HG03045 (cell line): ENCODE measurements around the gene C2orf80.
"Not testable (repeated sequence)": the region's sequence is repeated elsewhere in the genome, so short reads cannot be mapped to it uniquely, and the experiment has no call there.

Experiments used
- ATAC-seq: cut with Tn5 transposase; IDR thresholded peaks from one replicate; pipeline ENCODE4 v1.9.1; 2021; ENCODE audit warnings: mild to moderate bottlenecking, moderate library complexity; ENCODE audit not compliant: unreplicated experiment

The C2orf80 gene

DNA sequence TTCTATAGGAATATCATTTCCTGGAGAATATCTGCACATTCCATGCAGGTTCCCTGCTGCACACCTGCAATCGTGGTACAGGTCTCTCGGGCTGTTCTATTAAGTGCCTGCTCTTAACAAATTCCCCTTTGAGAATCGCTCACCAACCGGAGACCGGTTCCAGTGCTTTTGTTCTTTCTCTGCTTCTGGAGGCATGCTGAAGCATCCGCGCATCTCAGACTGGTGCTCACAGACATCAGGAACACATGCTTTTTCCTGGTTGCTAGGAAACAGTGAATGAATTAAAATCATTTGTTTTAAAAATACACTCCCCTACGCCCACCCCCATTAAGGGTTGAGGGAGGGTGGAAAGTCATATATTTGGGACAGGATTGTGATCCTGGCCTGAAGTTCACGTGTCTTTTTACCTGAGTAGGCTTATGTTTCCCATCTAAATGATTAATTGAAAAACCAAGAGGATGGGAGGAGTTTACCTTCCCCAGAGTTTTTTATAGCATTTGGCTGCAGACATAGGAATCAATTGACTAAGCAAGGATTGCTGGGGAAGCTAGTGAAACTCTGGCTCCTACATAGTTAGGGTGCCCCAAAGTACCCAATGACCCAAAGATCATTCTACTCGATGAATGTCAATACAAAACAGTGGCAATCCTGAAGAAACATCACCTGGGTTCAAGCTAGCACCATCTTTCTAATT lies at the start of gene C2orf80:
TSS of gene C2orf80 (minus strand) at position 221 of the 694 bp plus-strand sequence. CDS start 3,044 bp downstream, outside the sequence.
- ATAC-seq = no peak

DNA sequence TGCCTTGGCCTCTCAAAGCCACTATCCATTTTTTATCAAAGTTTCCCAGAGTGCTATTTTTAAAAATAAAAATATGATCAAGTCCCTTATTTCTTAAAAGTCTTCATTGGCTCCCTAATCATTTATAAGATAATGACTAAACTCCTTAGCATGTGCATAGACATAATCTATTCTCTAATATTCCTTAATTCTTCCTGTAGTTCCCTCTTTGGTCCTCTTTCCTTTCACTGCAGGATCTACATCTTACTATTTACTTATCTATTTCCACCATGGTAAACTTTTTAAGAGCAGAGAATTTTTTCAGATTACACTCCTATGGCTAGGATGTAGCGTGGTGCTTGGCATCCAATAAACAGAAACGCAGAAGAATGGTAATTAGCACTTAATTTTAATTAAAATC lies 46.0 kb upstream of the C2orf80 start:
- ATAC-seq = no peak

DNA sequence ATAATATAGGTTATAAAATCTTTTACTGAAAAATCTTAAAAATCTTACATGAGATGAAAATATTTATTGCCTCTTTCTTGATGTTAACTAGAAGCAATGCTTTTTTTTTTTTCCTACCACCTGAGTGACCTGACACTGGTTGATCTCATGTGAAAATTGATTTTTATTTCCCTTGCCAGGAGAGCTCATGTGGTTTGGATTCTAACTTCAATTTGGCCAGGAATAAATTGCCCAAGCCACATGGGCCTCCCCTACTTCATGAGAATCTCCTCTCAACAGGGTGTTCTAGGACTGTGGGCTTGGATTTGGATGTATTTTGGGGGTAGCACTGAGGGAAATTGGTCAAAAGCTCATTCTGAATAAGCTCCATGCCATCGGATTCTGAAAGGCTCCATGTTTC lies 45.0 kb upstream of the C2orf80 start:
- ATAC-seq = no peak

DNA sequence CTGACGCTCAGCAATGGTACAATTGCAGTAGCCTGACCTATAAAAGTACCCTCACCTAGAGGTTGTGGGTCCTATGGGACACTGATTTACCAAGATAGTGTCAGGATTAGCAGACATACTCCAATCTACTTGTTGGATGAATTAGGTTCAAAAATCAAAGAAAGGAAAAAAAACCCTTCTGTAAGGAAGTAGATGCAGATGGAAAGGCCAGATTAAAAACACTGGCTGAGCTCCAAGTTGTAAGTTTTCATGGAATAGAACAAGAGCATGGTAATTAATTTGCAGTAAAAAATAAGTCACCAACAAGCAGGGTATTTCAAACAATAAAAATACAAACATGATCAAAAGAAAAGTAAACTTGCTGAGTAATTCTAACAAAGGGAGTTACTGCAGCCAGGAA lies 38.6 kb upstream of the C2orf80 start:
- ATAC-seq = no peak

DNA sequence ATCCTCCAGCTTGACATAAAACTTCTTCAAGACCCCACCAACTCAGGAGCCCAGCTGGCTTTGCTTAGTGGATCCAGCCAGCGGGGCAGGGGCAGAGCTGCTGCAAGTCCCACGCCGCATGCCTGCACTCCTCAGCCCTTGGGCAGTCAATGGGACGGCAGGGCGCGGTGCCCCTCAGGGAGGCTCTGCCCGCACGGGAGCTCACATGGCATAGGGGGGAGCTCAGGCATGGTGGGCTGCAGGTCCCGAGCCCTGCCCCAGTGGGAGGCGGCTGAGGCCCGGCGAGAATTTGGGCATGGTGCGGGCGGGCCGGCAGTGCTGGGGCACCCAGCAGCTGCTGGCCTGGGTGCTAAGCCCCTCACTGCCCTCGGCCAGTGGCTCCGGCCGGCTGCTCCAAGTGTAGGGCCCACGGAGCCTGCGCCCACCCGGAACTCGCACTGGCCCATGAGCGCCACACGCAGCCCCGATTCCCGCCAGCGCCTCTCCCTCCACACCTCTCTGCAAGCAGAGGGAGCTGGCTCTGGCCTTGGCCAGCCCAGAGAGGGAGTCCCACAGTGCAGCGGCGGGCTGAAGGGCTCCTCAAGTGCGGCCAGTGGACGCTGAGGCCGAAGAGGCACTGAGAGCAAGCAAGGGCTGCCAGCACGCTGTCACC lies 37.9 kb upstream of the C2orf80 start:
- ATAC-seq = no peak

DNA sequence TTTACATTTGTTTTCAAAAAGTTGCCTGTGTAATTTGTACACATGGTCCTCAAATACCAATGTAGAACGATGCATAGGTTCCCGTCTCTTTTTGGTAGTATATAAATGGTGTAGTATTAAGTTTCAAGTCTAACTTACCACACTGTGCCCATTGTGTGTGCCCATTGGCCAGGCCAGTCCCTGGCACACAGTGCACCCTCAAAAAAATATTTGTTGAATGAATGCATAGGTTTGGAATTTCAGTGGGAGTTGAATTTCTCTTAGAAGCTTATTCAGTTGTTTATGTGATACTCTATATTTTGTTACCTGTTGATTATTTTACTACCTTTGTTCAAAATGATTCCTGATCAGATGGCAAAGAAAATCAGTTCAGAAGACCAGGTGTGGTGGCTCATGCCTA lies 35.0 kb upstream of the C2orf80 start:
- no peak for ATAC-seq

DNA sequence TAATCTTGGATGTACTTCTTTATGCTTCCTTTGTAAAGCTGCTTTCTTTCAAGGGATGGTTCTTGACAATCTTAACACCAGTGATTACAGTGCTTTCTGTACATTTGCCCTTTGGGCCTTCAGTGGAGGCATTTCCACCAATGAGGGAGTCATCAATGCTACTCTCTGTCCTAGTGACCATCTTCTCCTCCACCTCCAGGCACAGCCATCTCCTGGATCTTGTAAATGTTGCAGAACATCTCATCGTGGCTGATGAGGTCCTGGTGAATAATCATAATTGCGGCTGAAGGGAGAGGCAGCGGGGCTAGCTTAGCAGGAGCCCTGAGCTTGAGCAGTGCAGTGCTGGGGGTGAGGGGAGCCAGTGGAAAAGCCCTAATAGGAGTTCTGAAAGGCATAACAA lies 32.5 kb upstream of the C2orf80 start:
- no peak for ATAC-seq

DNA sequence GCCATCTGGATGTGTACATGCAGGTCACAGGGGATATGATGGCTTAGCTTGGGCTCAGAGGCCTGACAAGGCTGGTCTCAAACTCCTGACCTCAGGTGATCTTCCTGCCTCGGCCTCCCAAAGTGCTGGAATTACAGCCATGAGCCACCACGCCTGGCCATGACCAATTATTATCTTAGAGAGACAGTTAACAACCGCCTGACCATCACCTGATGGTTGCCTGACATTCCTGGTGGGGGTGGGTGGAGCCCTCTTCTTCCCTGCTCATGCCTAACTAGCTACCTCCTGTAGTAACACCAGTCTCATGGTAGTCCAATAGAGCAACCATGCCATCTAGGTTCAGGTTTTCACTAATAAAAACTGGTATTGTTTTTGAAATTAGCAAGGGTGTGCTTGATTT lies 32.0 kb upstream of the C2orf80 start:
- not testable (repeated sequence) for ATAC-seq

DNA sequence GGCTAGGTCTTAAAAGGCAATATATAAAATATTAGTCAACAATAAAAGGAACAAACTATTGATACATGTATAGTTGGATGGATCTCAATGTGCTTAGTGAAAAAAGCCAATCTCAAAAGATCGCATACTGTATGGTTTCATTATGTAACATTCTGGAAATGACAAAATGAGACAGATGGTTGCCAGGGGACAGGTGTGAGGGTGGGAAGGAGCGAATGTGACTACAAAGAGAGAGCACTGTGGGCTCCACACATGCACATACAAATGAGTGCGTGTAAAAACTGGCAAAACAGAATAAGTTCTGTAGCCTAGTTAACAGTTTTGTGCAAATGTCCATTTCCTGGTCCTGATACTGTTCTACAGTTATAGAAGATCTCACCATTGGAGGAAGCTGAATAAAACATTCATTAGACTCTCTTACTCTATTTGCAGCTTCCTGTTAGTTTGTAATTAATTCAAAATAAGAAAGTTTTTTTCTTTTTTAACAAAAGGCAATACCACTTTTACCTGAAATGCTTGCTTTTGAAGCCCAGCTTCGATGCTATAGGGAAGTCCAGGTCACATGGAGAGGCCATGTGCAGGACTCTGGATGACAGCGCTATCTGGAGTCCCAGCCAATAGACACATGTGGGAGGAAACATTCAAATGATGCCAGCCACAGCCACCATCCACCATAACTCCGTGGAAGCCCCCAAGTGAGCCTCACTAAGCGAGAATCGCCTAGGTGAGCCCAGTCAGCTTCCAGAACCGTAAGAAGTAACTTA lies 21.0 kb upstream of the C2orf80 start:
- no peak for ATAC-seq

DNA sequence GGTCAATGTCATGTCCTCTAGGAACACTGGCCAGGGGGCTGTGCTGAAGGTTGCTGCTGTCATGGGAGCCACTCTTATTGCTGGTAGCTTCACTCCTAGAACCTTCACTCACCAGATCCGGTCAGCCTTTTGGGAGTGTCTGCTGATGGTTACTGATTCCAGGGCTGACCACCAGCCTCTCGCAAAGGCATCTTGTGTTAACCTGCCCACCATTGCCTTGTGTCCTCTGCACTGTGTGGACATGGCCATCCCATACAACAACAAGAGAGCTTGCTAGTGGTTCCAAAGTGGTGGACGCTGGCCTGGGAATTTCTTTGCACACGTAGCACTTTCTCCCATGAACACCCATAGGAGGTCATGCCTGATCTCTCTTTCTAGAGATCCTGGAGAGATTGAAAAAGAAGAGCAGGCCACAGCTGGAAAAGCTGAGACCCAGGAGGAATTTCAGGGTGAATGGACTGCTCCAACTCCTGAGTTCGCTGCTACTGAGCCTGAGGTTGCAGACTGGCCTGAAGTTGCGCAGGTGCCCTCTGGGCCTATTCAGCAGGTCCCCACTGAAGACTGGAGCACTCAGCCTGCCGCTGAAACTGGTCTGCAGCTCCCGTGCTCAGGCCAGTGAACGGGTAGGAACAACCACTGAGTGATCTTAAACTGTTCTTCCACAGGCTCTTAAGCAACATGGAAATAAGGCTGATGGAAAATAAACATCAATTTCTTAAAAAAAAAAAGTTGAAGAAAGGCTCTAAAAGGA lies 18.7 kb upstream of the C2orf80 start:
- no peak for ATAC-seq

DNA sequence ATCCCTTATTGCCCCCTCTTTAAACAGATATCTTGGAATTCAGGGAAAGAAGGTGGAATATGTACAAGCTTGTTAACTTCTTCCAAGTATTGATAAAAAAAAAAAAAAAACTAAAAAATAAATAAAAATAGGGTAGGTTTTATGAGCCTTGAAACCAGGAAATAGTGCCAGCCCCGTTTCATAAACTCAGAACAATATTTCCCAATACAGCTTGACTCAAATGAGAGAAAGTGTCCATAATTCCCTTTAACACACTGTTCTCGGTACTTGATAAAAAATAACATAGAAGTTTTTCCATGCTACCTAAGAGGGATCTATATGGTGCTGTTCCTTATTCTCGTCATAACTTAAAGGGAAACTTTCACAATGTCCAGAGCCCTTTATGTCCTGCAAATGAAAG lies 17.9 kb upstream of the C2orf80 start:
- ATAC-seq = no peak

DNA sequence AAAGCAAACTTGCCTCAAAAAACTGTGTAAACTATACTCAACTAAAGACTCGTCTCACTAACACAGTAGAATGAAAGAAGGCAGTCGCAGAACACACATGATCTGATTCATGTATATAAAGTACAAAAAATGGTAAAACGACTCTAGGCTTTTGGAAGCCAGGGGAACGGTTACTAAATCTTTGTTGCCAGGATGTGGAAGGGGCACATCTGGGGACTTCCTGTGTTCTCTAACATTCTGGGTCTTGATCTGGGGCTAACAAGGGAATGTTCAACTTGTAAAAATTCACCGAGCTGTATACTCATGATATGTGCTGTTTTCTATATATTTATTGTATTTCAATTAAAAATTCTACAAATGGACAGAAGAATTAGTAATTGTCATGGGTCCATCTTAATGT lies 14.3 kb upstream of the C2orf80 start:
- ATAC-seq = no peak

DNA sequence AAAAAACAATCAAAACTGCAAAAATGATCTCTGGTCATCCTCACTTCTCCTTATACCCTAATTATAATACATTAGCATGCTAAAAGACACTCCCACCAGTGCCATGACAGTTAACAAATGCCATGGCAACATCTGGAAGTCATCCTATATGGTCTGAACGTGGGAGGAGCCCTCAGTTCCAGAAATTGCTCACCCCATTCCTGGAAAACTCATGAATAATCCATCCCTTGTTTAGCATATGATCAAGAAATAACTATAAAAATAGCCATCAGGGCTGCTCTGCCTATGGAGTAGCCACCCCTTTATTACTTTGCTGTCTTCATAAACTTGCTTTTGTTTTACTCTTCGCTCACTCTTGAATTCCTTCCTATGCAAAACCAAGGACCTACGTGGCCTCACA lies 5.7 kb upstream of the C2orf80 start:
- ATAC-seq = no peak

DNA sequence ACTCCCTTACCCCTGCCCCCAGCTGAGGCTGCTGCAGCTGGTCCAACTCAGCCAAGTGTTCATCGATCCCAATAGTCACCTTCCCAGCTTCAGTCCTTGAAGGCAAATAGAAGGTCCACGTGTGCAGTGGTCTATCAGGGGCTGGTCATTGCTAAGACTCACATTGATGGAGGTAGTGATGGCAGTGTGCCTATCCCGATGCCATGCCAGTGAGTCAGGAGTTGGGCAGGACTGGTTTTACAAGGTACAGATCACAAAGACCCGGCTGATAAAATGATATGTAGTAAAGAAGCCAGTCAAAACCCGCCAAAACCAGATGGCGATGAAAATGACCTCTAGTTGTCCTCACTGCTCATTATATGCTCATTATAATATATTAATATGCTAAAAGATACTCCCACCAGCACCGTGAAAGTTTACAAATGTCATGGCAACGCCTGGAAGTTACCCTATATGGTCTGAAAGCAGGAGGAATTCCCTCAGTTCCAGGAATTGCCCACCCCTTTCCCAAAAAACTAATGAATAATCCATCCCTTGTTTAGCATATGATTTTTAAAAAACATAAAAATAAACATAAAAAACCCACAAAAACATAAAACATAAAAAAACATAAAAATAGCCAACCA lies 2.9 kb upstream of the C2orf80 start:
- ATAC-seq = no peak

DNA sequence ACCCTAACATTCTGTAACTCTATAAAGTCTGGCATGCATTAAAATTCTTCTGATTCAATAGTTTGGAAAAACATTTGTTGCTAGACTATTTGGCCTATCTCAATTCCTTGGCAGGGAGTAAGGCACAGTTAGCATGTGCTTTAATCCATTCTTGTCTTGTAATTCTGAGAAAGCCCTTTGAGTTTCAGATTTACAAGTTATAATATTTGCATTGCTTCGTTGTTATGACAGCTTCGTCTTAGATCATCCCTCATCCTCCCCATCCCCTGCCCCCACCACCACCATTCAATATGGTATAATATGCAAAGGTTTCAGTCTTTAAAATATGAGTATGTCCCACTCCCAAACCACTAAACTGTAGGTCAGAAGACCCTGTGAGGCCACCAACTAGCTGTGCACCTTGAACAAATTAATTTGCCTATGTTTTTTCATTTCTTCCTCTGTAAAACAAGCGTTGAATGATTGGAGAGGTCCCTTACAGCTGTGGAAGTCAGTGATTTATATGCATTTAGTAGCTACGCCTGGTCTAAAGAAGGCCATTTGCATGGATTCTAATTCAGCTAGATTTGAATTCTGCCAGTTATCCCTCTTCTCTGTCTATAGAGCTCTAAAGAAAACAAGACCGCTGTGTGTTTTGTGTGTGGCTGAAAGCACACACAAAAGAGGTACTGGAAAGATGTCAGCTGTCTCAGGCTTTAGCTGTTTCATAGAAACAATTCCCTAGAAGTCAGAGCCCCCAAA lies 591 bp downstream of the C2orf80 start:
- no peak for ATAC-seq

DNA sequence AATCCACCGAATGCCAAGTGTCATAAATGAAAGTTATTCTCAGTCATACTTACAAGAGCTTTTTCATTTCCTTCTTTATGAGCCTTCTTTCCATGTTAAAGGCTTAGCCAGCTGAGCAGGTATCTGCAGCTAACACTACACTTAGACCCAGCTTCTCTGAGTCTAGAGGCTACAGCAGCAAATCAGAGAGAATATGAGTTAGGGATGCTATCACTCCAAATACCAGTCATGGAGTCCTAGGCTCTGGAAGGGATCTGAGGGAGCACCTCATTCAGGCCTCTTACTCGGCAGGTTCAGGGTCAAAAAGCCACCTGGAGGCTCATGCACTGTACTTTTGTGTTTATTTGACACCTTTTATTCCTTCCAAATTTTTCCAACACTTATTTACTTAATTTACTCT lies 2.9 kb downstream of the C2orf80 start:
- no peak for ATAC-seq

DNA sequence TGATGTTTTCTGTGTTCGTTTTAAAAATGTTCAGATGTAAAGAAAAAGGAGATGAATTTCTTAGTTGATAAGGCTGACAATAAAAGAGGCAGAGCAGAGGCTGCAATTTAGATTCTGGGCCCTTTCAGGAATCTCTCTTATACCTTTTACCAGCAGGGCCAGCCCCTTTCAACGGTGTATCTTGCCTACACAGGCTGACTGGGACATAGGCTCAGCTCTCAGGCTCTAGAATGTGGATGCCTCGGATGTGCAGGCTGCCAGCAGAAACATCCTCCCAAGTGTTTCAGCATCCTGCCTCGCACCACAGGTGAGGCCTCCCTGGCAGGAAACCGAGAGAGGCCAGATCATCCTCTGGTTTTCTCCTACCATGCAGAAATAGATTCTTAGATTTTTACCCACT lies 3.4 kb downstream of the C2orf80 start:
- no peak for ATAC-seq

DNA sequence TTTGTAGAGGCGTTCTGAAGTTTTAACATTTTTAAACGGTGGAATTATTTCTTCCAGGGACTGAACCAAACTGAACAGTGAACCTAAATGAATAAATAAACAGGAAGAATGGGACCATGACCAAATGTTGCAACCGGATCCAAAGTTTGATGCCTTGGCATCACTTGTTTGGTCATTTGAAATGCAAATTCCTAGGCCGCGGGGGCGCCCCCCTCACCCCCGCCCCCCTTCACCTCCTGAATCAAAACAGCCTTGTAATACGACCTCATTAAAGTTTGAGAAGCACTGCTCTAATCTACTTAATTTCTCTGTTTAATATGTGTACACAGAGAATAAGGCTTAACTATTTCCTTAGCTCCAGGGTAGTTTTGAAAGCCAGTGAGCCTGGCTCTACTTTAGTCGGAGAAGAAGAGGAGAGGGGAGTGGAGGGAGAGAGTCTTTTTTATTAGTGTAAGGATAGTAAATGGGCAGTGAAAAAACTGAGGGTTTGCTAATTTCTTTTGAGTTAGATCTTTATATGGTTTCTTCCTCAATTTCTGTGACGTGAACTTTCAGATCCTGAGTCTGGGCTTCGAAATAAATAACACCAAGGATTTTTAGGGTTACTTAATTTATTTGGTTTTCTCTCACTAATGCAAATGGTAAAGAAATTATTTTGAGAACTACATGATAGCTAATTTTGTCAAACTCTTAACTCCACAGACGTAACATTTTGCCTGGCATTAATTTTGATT lies 5.7 kb downstream of the C2orf80 start:
- ATAC-seq = no peak

DNA sequence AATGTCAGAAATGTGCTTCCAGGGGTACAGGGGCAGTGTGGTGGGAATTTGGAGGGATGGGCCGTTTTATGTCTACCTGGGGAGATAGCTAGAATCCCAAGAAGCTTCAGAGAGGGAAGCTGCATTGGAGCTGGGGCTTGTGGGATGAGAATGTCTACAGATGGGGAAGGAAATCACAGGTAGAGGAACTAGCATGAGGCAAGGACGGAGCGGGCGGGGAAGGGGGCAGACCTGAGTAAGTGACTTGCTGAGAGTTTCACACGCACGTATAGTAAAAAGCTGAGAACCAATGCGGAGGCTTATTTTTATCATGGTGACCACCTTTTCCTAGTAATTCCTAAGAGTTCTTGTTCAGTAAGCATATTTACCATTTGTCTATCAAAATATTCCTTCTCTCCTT lies 6.3 kb downstream of the C2orf80 start:
- ATAC-seq = no peak

DNA sequence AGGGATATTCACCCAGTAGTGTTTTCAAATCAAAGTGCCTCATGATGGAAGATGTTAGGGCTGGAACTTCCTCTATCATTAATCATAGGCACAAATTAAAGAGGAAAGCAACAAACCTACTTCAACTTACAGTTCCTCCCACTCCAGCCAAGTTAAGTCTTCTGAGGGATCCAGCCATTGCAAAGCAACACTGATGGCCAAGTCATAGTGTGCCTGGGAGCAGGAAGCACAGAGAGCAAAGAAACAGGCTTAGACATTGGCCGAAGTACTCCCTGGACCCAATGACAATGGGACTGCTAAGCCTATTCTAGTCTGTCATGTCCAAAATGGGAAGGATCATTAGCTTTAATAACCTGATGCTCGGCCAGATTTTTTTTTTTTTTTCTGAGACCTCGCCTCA lies 7.0 kb downstream of the C2orf80 start:
- no peak for ATAC-seq
